IMR-90 (cell line): Measurements from ENCODE around the gene CNTN4. TPM values are rescaled to one million over a fixed set of nuclear protein-coding genes. Genes with fewer than 3 reads are reported as not detected.

ENCODE experiments used
- ATAC-seq: fragments of 200-7000 bp; cut with Tn5 transposase; 2 replicates; pipeline ENCODE4 v1.9.1; 2020; ENCODE audit warnings: low read depth, mild to moderate bottlenecking, moderate library complexity
- BruUV-seq: library from RNA; stranded (reverse); fragments of 400-500 nt; replicated peaks from 2 replicates; lab custom pipeline; 2021; lab: Mats Ljungman, UMichigan
- CTCF ChIA-PET: fragments of 300-600 bp; formaldehyde crosslinking; extraction: SDS; loops from one replicate; lab custom pipeline; 2021; ENCODE audit warnings: antibody characterized with exemption; lab: Yijun Ruan, JAX
- POLR2A ChIA-PET: fragments of 300-600 bp; sonication (Branson Sonifier 250); formaldehyde crosslinking; loops from one replicate; lab custom pipeline; 2022; ENCODE audit warnings: antibody characterized with exemption; ENCODE audit not compliant: unreplicated experiment; lab: Charles Lee
- DNase-seq: peaks from one replicate; pipeline ENCODE4 v3.0.0; 2013
- H2AFZ ChIP-seq: replicated peaks from 2 replicates; pipeline ENCODE3; 2013; ENCODE audit warnings: low read length, mild to moderate bottlenecking; ENCODE audit not compliant: poor library complexity
- H2AK5ac ChIP-seq: 2 replicates; pipeline ENCODE4 v1.6.1; 2013; ENCODE audit warnings: low read depth, low read length, inconsistent platforms
- H2AK9ac ChIP-seq: replicated peaks from 2 replicates; pipeline ENCODE3; 2013; ENCODE audit warnings: mild to moderate bottlenecking, low read depth, low read length, moderate library complexity; ENCODE audit not compliant: poor library complexity
- H2BK120ac ChIP-seq: 2 replicates; pipeline ENCODE4 v1.6.1; 2013; ENCODE audit warnings: low read depth, low read length, inconsistent platforms
- H2BK15ac ChIP-seq: 3 replicates; pipeline ENCODE4 v1.6.1; 2013; ENCODE audit warnings: low read depth, low read length, inconsistent platforms
- H2BK20ac ChIP-seq: 2 replicates; pipeline ENCODE4 v1.6.1; 2013; ENCODE audit warnings: low read depth, mild to moderate bottlenecking, inconsistent platforms, low read length, moderate library complexity
- H2BK5ac ChIP-seq: 2 replicates; pipeline ENCODE4 v1.6.1; 2013; ENCODE audit warnings: mild to moderate bottlenecking, low read depth, low read length, inconsistent platforms; ENCODE audit not compliant: poor library complexity, severe bottlenecking
- H3K14ac ChIP-seq: replicated peaks from 2 replicates; pipeline ENCODE4 v1.6.1; 2013; ENCODE audit warnings: low read depth, low read length, inconsistent platforms
- H3K18ac ChIP-seq: 2 replicates; pipeline ENCODE4 v1.6.1; 2013; ENCODE audit warnings: low read depth, low read length, control low read depth
- H3K23ac ChIP-seq: 2 replicates; pipeline ENCODE4 v1.6.1; 2013; ENCODE audit warnings: low read depth, low read length, inconsistent platforms
- H3K27ac ChIP-seq: 2 replicates; pipeline ENCODE4 v1.5.1; 2013; ENCODE audit warnings: mild to moderate bottlenecking, control low read depth, low read length; ENCODE audit not compliant: insufficient read depth
- H3K27me3 ChIP-seq: 2 replicates; pipeline ENCODE4 v1.6.1; 2013; ENCODE audit warnings: low read length; ENCODE audit not compliant: control insufficient read depth, insufficient read depth
- H3K36me3 ChIP-seq: 2 replicates; pipeline ENCODE4 v1.6.1; 2013; ENCODE audit warnings: low read length, mixed read lengths; ENCODE audit not compliant: control insufficient read depth, insufficient read depth
- H3K4ac ChIP-seq: 2 replicates; pipeline ENCODE4 v1.6.1; 2013; ENCODE audit warnings: low read depth, low read length, inconsistent platforms
- H3K4me1 ChIP-seq: 2 replicates; pipeline ENCODE4 v1.6.1; 2013; ENCODE audit warnings: low read length, mixed read lengths; ENCODE audit not compliant: control insufficient read depth, insufficient read depth
- H3K4me2 ChIP-seq: 2 replicates; pipeline ENCODE4 v1.6.1; 2013; ENCODE audit warnings: low read depth, mild to moderate bottlenecking, control low read depth, low read length, moderate library complexity
- H3K4me3 ChIP-seq: 2 replicates; pipeline ENCODE4 v1.5.1; 2013; ENCODE audit warnings: low read depth, mild to moderate bottlenecking, control low read depth, low read length, moderate library complexity; ENCODE audit not compliant: insufficient read depth
- H3K56ac ChIP-seq: 2 replicates; pipeline ENCODE4 v1.6.1; 2013; ENCODE audit warnings: low read length, inconsistent platforms; ENCODE audit not compliant: insufficient read depth; ENCODE audit errors: extremely low read depth
- H3K79me1 ChIP-seq, 2 experiments: 2 replicates each; pipeline ENCODE4 v1.6.1; 2013; ENCODE audit warnings: low read length in 2 of 2, inconsistent platforms in 1 of 2, low read depth in 1 of 2
- H3K9ac ChIP-seq: 2 replicates; pipeline ENCODE4 v1.6.1; 2013; ENCODE audit warnings: low read depth, low read length, control low read depth
- H3K9me1 ChIP-seq: 2 replicates; pipeline ENCODE4 v1.6.1; 2013; ENCODE audit warnings: low read length, inconsistent platforms; ENCODE audit not compliant: insufficient read depth
- H3K9me3 ChIP-seq: 2 replicates; pipeline ENCODE4 v1.6.1; 2013; ENCODE audit warnings: low read length; ENCODE audit not compliant: control insufficient read depth, insufficient read depth
- H4K20me1 ChIP-seq: 2 replicates; pipeline ENCODE4 v1.6.1; 2013; ENCODE audit warnings: low read length, inconsistent platforms; ENCODE audit not compliant: insufficient read depth
- H4K5ac ChIP-seq: 2 replicates; pipeline ENCODE4 v1.6.1; 2013; ENCODE audit warnings: mild to moderate bottlenecking, low read depth, low read length, control low read depth
- H4K8ac ChIP-seq, 2 experiments: 2 replicates each; pipeline ENCODE4 v1.6.1; 2013; ENCODE audit warnings: low read depth in 2 of 2, low read length in 2 of 2, control low read depth in 1 of 2, inconsistent platforms in 1 of 2
- H4K91ac ChIP-seq: 2 replicates; pipeline ENCODE4 v1.6.1; 2013; ENCODE audit warnings: low read depth, low read length, inconsistent platforms; ENCODE audit not compliant: insufficient read depth
- BHLHE40 ChIP-seq: fragments of 150-350 bp; IDR thresholded peaks from 2 replicates; pipeline ENCODE4 v1.6.1; 2016; ENCODE audit warnings: mild to moderate bottlenecking, low read depth, low read length
- CTCF ChIP-seq: conservative IDR thresholded peaks from 2 replicates; pipeline ENCODE4 v1.5.1; 2012; ENCODE audit warnings: mild to moderate bottlenecking, low read depth, low read length, improper control_type of control experiment
- ELK1 ChIP-seq: fragments of 150-350 bp; IDR thresholded peaks from 2 replicates; pipeline ENCODE4 v1.6.1; 2016; ENCODE audit warnings: low read depth, mild to moderate bottlenecking, low read length, moderate library complexity, borderline replicate concordance
- FOS ChIP-seq: fragments of 150-350 bp; IDR thresholded peaks from 2 replicates; pipeline ENCODE4 v1.6.1; 2016; ENCODE audit warnings: low read depth, low read length
- MAFK ChIP-seq: IDR thresholded peaks from 2 replicates; pipeline ENCODE4 v1.6.1; 2012; ENCODE audit warnings: low read depth, low read length, improper control_type of control experiment
- MXI1 ChIP-seq: IDR thresholded peaks from 2 replicates; pipeline ENCODE4 v1.6.1; 2012; ENCODE audit warnings: low read depth, mild to moderate bottlenecking, low read length, moderate library complexity, borderline replicate concordance
- RCOR1 ChIP-seq: IDR thresholded peaks from 2 replicates; pipeline ENCODE4 v1.6.1; 2012; ENCODE audit warnings: mild to moderate bottlenecking, low read length, improper control_type of control experiment; ENCODE audit not compliant: insufficient replicate concordance
- USF2 ChIP-seq: fragments of 150-350 bp; IDR thresholded peaks from 2 replicates; pipeline ENCODE4 v1.6.1; 2017; ENCODE audit warnings: mild to moderate bottlenecking, antibody characterized with exemption, low read length, low read depth
- whole genome bisulfite sequencing, 2 experiments: methylation state at CpG; one replicate each; pipeline versions ENCODE4 v1.1.5 to v1.1.7; 2013; ENCODE audit warnings: missing lambda C conversion rate in 2 of 2; ENCODE audit not compliant: insufficient read length in 1 of 2; ENCODE audit errors: extremely low coverage in 2 of 2; 5-methylcytosine and 5-hydroxymethylcytosine counted together
- dilution Hi-C: fragments of 300-500 bp; cut with HindIII; formaldehyde crosslinking; loops from one replicate; pipeline ENCODE4 v1.14.3; 2018; ENCODE audit warnings: low sequenced_read_pairs; ENCODE audit not compliant: unreplicated experiment
- in situ Hi-C: fragments of 300-500 bp; cut with MboI; formaldehyde crosslinking; loops from 3 replicates; pipeline ENCODE4 v1.14.3; 2019; ENCODE audit warnings: low sequenced_read_pairs, inconsistent platforms, mixed read lengths
- intact Hi-C: fragments of 100-400 bp; cut with micrococcal nuclease; formaldehyde crosslinking; loops from 2 replicates; pipeline ENCODE4 v1.10.0; 2022
- polyA plus RNA-seq, 3 experiments: library from polyadenylated mRNA; depleted of rRNA; stranded (reverse); fragments of >200 nt; gene quantifications; 2 replicates each; pipeline ENCODE4 v1.2.3, GENCODE V29; 2012; ENCODE audit warnings: low replicate concordance in 1 of 3
- total RNA-seq: library from RNA; depleted of rRNA; stranded (reverse); fragments of >200 nt; gene quantifications from 2 replicates; pipeline ENCODE4 v1.2.3, GENCODE V29; 2012

The CNTN4 gene
- total and polyA plus RNA-seq, 2 of the 4 experiments (the other 2 are of a cell fraction): under 0.01 TPM; not detected in 1

GRCh38 chr3:2735392-2735894 is 636.8 kb downstream of the CNTN4 start:
- no TSS peak for BruUV-seq
- no peak overlapping the region for H3K4me3 ChIP-seq
- H3K9ac ChIP-seq: no peak overlapping the region
- H3K56ac ChIP-seq: no peak overlapping the region
- intact Hi-C loops (no loop called here), in situ Hi-C loops (no loop called here), dilution Hi-C loops (no loop called here)
- H2BK15ac ChIP-seq: no peak overlapping the region
- no peak overlapping the region for H3K14ac ChIP-seq
- TF ChIP-seq MXI1 (no peak), BHLHE40 (no peak), ELK1 (no peak), USF2 (no peak), FOS (no peak), CTCF (no peak), RCOR1 (no peak), MAFK (no peak)
- no peak overlapping the region for H4K91ac ChIP-seq
- ATAC-seq (no peak), DNase-seq (no peak)
- no peaks in the 10 kb centered on the region for H3K36me3 ChIP-seq
- H3K9me3 ChIP-seq: peaks cover 4% of the 10 kb centered on the region; the same call in 1 of the 2 replicates
- no peak overlapping the region for H4K5ac ChIP-seq
- no peak overlapping the region for H3K4me2 ChIP-seq
- no CpG with 5 or more reads among the region's 7 CpGs for WGBS, 2 experiments
- H2AK9ac ChIP-seq: no peak overlapping the region
- H3K4me1 ChIP-seq: no peaks in the 10 kb centered on the region
- H3K23ac ChIP-seq: no peak overlapping the region
- no peak overlapping the region for H3K18ac ChIP-seq
- no peaks in the 10 kb centered on the region for H3K79me1 ChIP-seq
- H2BK120ac ChIP-seq: no peak overlapping the region
- no peak overlapping the region for H4K8ac ChIP-seq
- H4K20me1 ChIP-seq: no peaks in the 10 kb centered on the region
- ChIA-PET CTCF (interaction anchor here (0.5 kb wide), 1 partner anchor 136 kb away, joined by 3 read pairs; no protein-coding TSS in a partner anchor), POLR2A (no interaction called here)
- H3K9me1 ChIP-seq: no peaks in the 10 kb centered on the region
- no peak overlapping the region for H2AK5ac ChIP-seq
- no peak overlapping the region for H3K4ac ChIP-seq
- no peak overlapping the region for H3K27ac ChIP-seq
- no peak overlapping the region for H2BK5ac ChIP-seq
- H2BK20ac ChIP-seq: no peak overlapping the region
- H3K27me3 ChIP-seq: no peaks in the 10 kb centered on the region
- H2AFZ ChIP-seq: no peak overlapping the region
